Breast epithelium (tissue), 3 donors: Measurements from ENCODE around the gene NEDD8.

Source experiments
- POLR2A ChIP-seq: fragments of 450-650 bp; IDR thresholded peaks from one replicate; pipeline ENCODE4 v1.6.1; 2016; ENCODE audit warnings: antibody characterized with exemption, mild to moderate bottlenecking, moderate library complexity
- TF ChIP-seq, protein P1 (sequence below), 3 donors: fragments of 450-650 bp; IDR thresholded peaks; one replicate each; pipeline ENCODE4 v1.5.1; 2016 to 2017; ENCODE audit warnings: antibody characterized with exemption in 3 of 3, mild to moderate bottlenecking in 3 of 3, moderate library complexity in 3 of 3

DNA sequence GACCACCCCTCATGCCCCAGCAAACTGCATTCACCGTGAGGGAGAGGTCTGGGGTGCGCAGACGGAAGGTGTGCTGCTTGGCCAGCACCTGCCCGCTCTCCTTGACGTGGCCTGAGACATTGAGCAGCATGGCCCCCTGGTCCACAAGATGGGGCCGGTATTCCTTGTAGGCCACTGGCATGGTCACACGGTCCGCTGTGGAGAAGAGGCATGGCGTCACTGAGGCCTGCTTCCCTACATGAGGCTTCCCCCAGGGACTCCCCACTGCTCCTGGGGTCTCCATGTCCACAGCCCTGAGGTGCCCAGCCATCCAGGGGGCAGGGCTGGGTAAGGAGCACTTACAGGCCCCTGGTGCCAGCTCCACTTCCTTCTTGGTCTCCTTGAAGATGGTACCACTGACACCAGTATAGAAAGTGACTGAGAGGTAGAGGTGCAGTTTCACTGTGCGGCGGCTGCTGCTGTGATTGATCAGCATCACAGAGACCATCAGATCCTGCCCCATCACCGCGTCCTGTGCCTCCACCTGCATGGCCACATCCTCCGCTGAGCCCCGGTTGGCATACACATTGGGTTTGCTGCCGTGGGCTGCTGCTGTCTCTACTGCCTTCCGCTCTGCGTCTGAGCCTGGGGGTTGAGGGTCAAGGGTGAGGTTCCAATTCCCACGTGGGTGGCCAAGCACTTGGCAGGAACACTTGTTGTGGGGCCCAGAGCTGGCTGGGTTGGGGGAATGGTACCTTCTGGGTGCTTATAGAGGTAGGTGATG is 22.6 kb upstream of the NEDD8 start:
- TF ChIP-seq POLR2A: no peak
- TF ChIP-seq, protein P1, sequence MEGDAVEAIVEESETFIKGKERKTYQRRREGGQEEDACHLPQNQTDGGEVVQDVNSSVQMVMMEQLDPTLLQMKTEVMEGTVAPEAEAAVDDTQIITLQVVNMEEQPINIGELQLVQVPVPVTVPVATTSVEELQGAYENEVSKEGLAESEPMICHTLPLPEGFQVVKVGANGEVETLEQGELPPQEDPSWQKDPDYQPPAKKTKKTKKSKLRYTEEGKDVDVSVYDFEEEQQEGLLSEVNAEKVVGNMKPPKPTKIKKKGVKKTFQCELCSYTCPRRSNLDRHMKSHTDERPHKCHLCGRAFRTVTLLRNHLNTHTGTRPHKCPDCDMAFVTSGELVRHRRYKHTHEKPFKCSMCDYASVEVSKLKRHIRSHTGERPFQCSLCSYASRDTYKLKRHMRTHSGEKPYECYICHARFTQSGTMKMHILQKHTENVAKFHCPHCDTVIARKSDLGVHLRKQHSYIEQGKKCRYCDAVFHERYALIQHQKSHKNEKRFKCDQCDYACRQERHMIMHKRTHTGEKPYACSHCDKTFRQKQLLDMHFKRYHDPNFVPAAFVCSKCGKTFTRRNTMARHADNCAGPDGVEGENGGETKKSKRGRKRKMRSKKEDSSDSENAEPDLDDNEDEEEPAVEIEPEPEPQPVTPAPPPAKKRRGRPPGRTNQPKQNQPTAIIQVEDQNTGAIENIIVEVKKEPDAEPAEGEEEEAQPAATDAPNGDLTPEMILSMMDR (IDR thresholded peaks at IDR 0.05): no peak
